Measurements from ENCODE around the gene SYNE1.
"Not testable (repeated sequence)": the region's sequence is repeated elsewhere in the genome, so short reads cannot be mapped to it uniquely, and the experiment has no call there.

Gene SYNE1

GRCh38 chr6:152558798-152559197 lies 78.4 kb downstream of the SYNE1 start:
- DNase-seq = not testable (repeated sequence)

- DNase-seq = no peak
Measured at GRCh38 chr6:152557502-152557901, 79.7 kb downstream of the SYNE1 start.

- DNase-seq = no peak
Measured at GRCh38 chr6:152554851-152555250, 82.3 kb downstream of the SYNE1 start.

GRCh38 chr6:152552616-152553209 lies 84.4 kb downstream of the SYNE1 start:
- peak; percentile 69 for DNase-seq

- DNase-seq = no peak
Measured at GRCh38 chr6:152543519-152543918, 93.6 kb downstream of the SYNE1 start.

- DNase-seq = no peak
Measured at GRCh38 chr6:152540381-152540780, 96.8 kb downstream of the SYNE1 start.

- no peak for DNase-seq
Measured at GRCh38 chr6:152534541-152534940, 102.6 kb downstream of the SYNE1 start.

GRCh38 chr6:152532556-152533422 lies 104.4 kb downstream of the SYNE1 start:
- DNase-seq = no peak

- DNase-seq = no peak
Measured at GRCh38 chr6:152531659-152532058, 105.5 kb downstream of the SYNE1 start.

- no peak for DNase-seq
Measured at GRCh38 chr6:152529369-152529768, 107.8 kb downstream of the SYNE1 start.

GRCh38 chr6:152514120-152514519 lies 123.0 kb downstream of the SYNE1 start:
- not testable (repeated sequence) for DNase-seq

GRCh38 chr6:152509916-152510315 lies 127.2 kb downstream of the SYNE1 start:
- no peak for DNase-seq

GRCh38 chr6:152508477-152508876 lies 128.7 kb downstream of the SYNE1 start:
- DNase-seq = no peak

- no peak for DNase-seq
Measured at GRCh38 chr6:152503546-152503945, 133.6 kb downstream of the SYNE1 start.

GRCh38 chr6:152502421-152503188 lies 134.6 kb downstream of the SYNE1 start:
- no peak for DNase-seq

- no peak for DNase-seq
Measured at GRCh38 chr6:152499931-152500330, 137.2 kb downstream of the SYNE1 start.

GRCh38 chr6:152496731-152497130 lies 140.4 kb downstream of the SYNE1 start:
- DNase-seq = no peak

- not testable (repeated sequence) for DNase-seq
Measured at GRCh38 chr6:152495456-152495855, 141.7 kb downstream of the SYNE1 start.

GRCh38 chr6:152492281-152492680 lies 144.9 kb downstream of the SYNE1 start:
- DNase-seq = not testable (repeated sequence)

GRCh38 chr6:152491501-152491900 lies 145.7 kb downstream of the SYNE1 start:
- DNase-seq = not testable (repeated sequence)

- not testable (repeated sequence) for DNase-seq
Measured at GRCh38 chr6:152490971-152491378, 146.2 kb downstream of the SYNE1 start.

GRCh38 chr6:152484806-152485205 lies 152.4 kb downstream of the SYNE1 start:
- no peak for DNase-seq

- DNase-seq = no peak
Measured at GRCh38 chr6:152482289-152482688, 154.9 kb downstream of the SYNE1 start.
